Measurements from ENCODE around the gene CMTM2. TPM values are rescaled to one million over a fixed set of nuclear protein-coding genes. Genes with fewer than 3 reads are reported as not detected.
"Not testable (repeated sequence)": the region's sequence is repeated elsewhere in the genome, so short reads cannot be mapped to it uniquely, and the experiment has no call there.

Gene CMTM2
- total RNA-seq, 1 experiment from 2014 or later = not detected

GRCh38 chr16:66627611-66628378, 48.5 kb downstream of the CMTM2 start:
- DNase-seq (ENCODE audit: extremely low read depth, low read depth) = not testable (repeated sequence)

GRCh38 chr16:66629856-66630255, 50.6 kb downstream of the CMTM2 start:
- no peak for DNase-seq (ENCODE audit: extremely low read depth, low read depth)

- not testable (repeated sequence) for DNase-seq (ENCODE audit: extremely low read depth, low read depth)
Observed at GRCh38 chr16:66630561-66631260, 51.4 kb downstream of the CMTM2 start.

- not testable (repeated sequence) for DNase-seq (ENCODE audit: extremely low read depth, low read depth)
Observed at GRCh38 chr16:66631558-66631957, 52.3 kb downstream of the CMTM2 start.

- DNase-seq (ENCODE audit: extremely low read depth, low read depth) = no peak
Observed at GRCh38 chr16:66634527-66635196, 55.4 kb downstream of the CMTM2 start.

- no peak for DNase-seq (ENCODE audit: extremely low read depth, low read depth)
Observed at GRCh38 chr16:66635406-66635805, 56.1 kb downstream of the CMTM2 start.

GRCh38 chr16:66636199-66636598, 56.9 kb downstream of the CMTM2 start:
- no peak for DNase-seq (ENCODE audit: extremely low read depth, low read depth)

GRCh38 chr16:66637806-66638205, 58.5 kb downstream of the CMTM2 start:
- DNase-seq (ENCODE audit: extremely low read depth, low read depth) = no peak

Small RNA genes within 50 kb of the gene (small RNA-seq; reads per million reads assigned to genes)
- 0 reads per million in 2 experiments for gene CKLF-CMTM1

Other genes starting within 250 kb of the CMTM2 start
- gene CDH5, start 212.8 kb upstream of the CMTM2 start, total RNA-seq (2014; rRNA removed; shearing (Covaris generic)) = not detected in 2 replicates
- 0.42 and 0.46 TPM in 2 replicates for gene BEAN1, start 152.2 kb upstream of the CMTM2 start, total RNA-seq (2014; rRNA removed; shearing (Covaris generic))
- gene TK2, start 29.3 kb upstream of the CMTM2 start, total RNA-seq (2014; rRNA removed; shearing (Covaris generic)) = 18.0 and 25.0 TPM in 2 replicates
- gene CKLF, start 26.9 kb upstream of the CMTM2 start, total RNA-seq (2014; rRNA removed; shearing (Covaris generic)) = 162 and 176 TPM in 2 replicates
- 1.7 and 3.2 TPM in 2 replicates for gene CMTM1, start 13.0 kb upstream of the CMTM2 start, total RNA-seq (2014; rRNA removed; shearing (Covaris generic))
- gene CMTM3, start 25.2 kb downstream of the CMTM2 start, total RNA-seq (2014; rRNA removed; shearing (Covaris generic)) = 35.6 and 35.7 TPM in 2 replicates
- 64.2 and 64.5 TPM in 2 replicates for gene CMTM4, start 117.3 kb downstream of the CMTM2 start, total RNA-seq (2014; rRNA removed; shearing (Covaris generic))
- 104 and 132 TPM in 2 replicates for gene DYNC1LI2, start 172.1 kb downstream of the CMTM2 start, total RNA-seq (2014; rRNA removed; shearing (Covaris generic))
- gene TERB1, start 222.1 kb downstream of the CMTM2 start, total RNA-seq (2014; rRNA removed; shearing (Covaris generic)) = 0.20 TPM in 1 of 2 replicates, not detected in the other